ENCODE data around the gene PDE2A. TPM values are rescaled to one million over a fixed set of nuclear protein-coding genes. Genes with fewer than 3 reads are reported as not detected.

Gene PDE2A
- polyA plus RNA-seq, 3 donors = 0.18 to 1.7 (median 0.53) TPM

DNA sequence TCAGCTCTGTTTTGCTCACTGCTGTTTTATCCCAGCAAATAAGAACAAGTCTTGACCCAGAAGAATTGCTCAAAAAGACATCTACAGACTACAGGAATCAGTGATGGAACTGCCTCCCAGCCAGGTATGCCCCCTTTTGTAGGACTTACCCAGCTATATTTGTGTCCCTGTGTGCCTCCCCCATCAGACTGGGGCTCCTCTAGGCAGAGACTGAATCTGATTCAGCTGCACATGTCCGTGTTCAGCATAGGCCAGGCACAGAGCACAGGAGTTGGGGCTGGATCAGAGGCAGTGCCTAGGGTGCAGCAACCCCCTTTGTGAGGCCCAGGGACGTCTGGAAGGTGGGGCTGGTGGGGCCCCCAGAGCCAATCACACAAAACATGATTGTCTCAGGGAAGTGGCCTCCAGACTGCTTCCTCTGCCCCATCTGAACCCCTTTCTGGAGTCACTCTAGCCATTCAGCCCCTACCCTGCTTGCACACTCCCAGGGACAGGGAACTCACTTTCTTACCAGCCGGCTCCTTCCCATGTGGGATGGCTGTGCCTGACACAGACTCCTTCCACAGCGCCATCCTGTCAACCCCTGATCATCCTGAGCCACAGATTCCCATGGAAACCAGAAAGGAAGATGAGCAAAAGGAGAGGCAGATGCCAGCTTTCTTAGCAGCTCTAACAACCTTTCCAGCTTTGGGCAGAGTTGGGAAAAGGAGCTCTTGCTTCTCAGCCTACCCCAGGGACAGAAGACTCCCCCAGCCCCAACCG lies 24.8 kb downstream of the PDE2A start:
- Histone ChIP-seq H4K20me1 (ENCODE audit: insufficient read depth, low read length) (no peaks in the 10 kb centered on the region), H3K36me3 (replicated peaks in 1 of 2; ENCODE audit: control insufficient read depth in 1 of 2, insufficient read depth in 2 of 2, low read length in 2 of 2) (no peaks in the 10 kb centered on the region), H3K4me1 (ENCODE audit: control insufficient read depth in 1 of 2, insufficient read depth in 2 of 2, low read length in 2 of 2) (no peaks in the 10 kb centered on the region), H2AFZ (ENCODE audit: insufficient read depth, low read depth, low read length, poor library complexity, severe bottlenecking) (no peak overlapping the region), H3K27ac (ENCODE audit: low read depth in 1 of 2, low read length in 2 of 2) (no peak overlapping the region), H3K27me3 (ENCODE audit: control insufficient read depth in 2 of 2, insufficient read depth in 2 of 2, low read length in 2 of 2) (peaks cover 0 to 3% of the 10 kb centered on the region in 2 donors), H3K4me3 (replicated peaks in 1 of 3; ENCODE audit: low read depth in 2 of 3, low read length in 3 of 3) (no peak overlapping the region), H3K79me2 (ENCODE audit: insufficient read depth, low read length) (no peaks in the 10 kb centered on the region), H3K9me3 (replicated peaks in 1 of 2; ENCODE audit: control insufficient read depth in 1 of 2, insufficient read depth in 1 of 2, low read length in 2 of 2) (no peaks in the 10 kb centered on the region), H3K9ac (ENCODE audit: insufficient read depth, low read length, poor library complexity, severe bottlenecking) (no peak overlapping the region), H3K4me2 (replicated peaks; ENCODE audit: extremely low read depth, low read length, poor library complexity, severe bottlenecking) (no peak overlapping the region)
- H3K9me3 Mint-ChIP-seq = no peaks in the 10 kb centered on the region
- H3K27me3 Mint-ChIP-seq (ENCODE audit: low read depth in 3 of 3) = peaks cover 9 to 28% (median 18%) of the 10 kb centered on the region in 3 donors
- no peak overlapping the region for H3K27ac Mint-ChIP-seq
- H3K36me3 Mint-ChIP-seq = no peaks in the 10 kb centered on the region
- DNase-seq = no peak
- no peak overlapping the region for H3K4me3 Mint-ChIP-seq
- no peak for TF ChIP-seq CTCF (IDR thresholded peaks at IDR 0.05)
- peaks cover 5% of the 10 kb centered on the region for H3K4me1 Mint-ChIP-seq
- intact Hi-C loops (cut with micrococcal nuclease) = loop anchor here in 1 of 2 donors (5.0 kb wide), 1 partner anchor 177 kb away; no protein-coding TSS in a partner anchor
- WGBS (ENCODE audit: insufficient coverage) = 71% methylated on average over 3 of the region's 5 CpGs

DNA sequence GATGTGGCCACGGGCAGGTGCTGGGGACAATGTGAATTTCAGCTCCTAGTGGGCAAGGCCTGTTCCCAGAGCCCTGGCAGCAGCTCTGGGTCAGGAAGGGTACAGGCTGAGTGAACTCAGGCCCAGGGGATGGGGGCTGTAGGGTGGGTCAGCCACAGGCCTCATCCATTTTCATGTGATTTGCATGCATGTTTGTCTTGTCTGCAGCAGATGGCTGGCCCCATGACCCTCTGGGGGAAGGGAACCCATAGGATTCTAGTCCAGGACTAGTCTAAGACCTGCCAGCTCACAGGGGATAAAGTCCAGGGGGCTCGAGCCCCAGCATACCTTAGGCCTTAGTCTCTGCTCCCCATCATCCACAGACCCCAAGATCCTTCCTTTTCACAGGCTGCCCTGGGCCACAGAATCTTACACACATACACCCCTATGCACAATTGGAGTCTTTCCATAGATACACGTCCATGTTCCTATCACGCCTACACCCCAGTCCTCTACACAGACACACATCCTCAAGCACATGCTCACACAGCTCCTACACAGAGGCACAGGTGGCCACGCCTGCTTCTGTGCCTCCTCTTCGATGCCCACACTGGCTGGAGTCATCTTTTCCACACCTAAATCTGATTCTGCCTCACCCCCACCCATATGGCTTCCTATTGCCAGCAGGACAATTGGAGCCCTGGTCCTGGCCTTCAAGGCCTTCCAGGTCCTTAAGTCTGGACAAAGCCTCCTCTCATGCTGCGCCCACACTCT lies 25.7 kb downstream of the PDE2A start:
- intact Hi-C loops (cut with micrococcal nuclease) = loop anchor here in 1 of 2 donors (5.0 kb wide), 1 partner anchor 176 kb away; no protein-coding TSS in a partner anchor
- 89% methylated on average over 7 of the region's 7 CpGs for WGBS (ENCODE audit: insufficient coverage)

More for the DNA sequence above, 25.7 kb downstream of the PDE2A start:
- H3K4me3 Mint-ChIP-seq = no peak overlapping the region
- peaks cover 2% of the 10 kb centered on the region for H3K4me1 Mint-ChIP-seq
- TF ChIP-seq CTCF (IDR thresholded peaks at IDR 0.05) = no peak
- H3K36me3 Mint-ChIP-seq = no peaks in the 10 kb centered on the region
- H4K20me1 ChIP-seq (ENCODE audit: insufficient read depth, low read length) = no peaks in the 10 kb centered on the region
- no peaks in the 10 kb centered on the region for H3K79me2 ChIP-seq (ENCODE audit: insufficient read depth, low read length)
- H3K4me2 ChIP-seq (replicated peaks; ENCODE audit: extremely low read depth, low read length, poor library complexity, severe bottlenecking) = no peak overlapping the region
- H2AFZ ChIP-seq (ENCODE audit: insufficient read depth, low read depth, low read length, poor library complexity, severe bottlenecking) = no peak overlapping the region
- H3K4me1 ChIP-seq (ENCODE audit: control insufficient read depth in 1 of 2, insufficient read depth in 2 of 2, low read length in 2 of 2) = no peaks in the 10 kb centered on the region
- H3K9me3 ChIP-seq (replicated peaks in 1 of 2; ENCODE audit: control insufficient read depth in 1 of 2, insufficient read depth in 1 of 2, low read length in 2 of 2) = no peaks in the 10 kb centered on the region
- H3K4me3 ChIP-seq (replicated peaks in 1 of 3; ENCODE audit: low read depth in 2 of 3, low read length in 3 of 3) = no peak overlapping the region
- H3K27ac Mint-ChIP-seq = no peak overlapping the region
- no peak for DNase-seq
- peaks cover 16 to 36% (median 26%) of the 10 kb centered on the region in 3 donors for H3K27me3 Mint-ChIP-seq (ENCODE audit: low read depth in 3 of 3)
- peaks cover 0 to 10% of the 10 kb centered on the region in 2 donors for H3K27me3 ChIP-seq (ENCODE audit: control insufficient read depth in 2 of 2, insufficient read depth in 2 of 2, low read length in 2 of 2)
- no peaks in the 10 kb centered on the region for H3K9me3 Mint-ChIP-seq
- H3K9ac ChIP-seq (ENCODE audit: insufficient read depth, low read length, poor library complexity, severe bottlenecking) = no peak overlapping the region
- H3K36me3 ChIP-seq (replicated peaks in 1 of 2; ENCODE audit: control insufficient read depth in 1 of 2, insufficient read depth in 2 of 2, low read length in 2 of 2) = no peaks in the 10 kb centered on the region
- H3K27ac ChIP-seq (ENCODE audit: low read depth in 1 of 2, low read length in 2 of 2) = no peak overlapping the region
